Stimulated activated CD8-positive, alpha-beta memory T cell treated with anti-CD3 and anti-CD28 coated beads, Interleukin-4, amount 100 ng/mL, for 24 hours (primary cell): ENCODE measurements around the gene PRSS38.

Source experiments
- DNase-seq: peaks from one replicate; pipeline ENCODE4 v3.0.0-alpha.2; 2020; ENCODE audit warnings: low read depth

PRSS38 gene

GRCh38 chr1:227885135-227885647, 69.7 kb downstream of the PRSS38 start:
- no peak for DNase-seq

- no peak for DNase-seq
Measured at GRCh38 chr1:227885648-227886502, 70.4 kb downstream of the PRSS38 start.

DNA sequence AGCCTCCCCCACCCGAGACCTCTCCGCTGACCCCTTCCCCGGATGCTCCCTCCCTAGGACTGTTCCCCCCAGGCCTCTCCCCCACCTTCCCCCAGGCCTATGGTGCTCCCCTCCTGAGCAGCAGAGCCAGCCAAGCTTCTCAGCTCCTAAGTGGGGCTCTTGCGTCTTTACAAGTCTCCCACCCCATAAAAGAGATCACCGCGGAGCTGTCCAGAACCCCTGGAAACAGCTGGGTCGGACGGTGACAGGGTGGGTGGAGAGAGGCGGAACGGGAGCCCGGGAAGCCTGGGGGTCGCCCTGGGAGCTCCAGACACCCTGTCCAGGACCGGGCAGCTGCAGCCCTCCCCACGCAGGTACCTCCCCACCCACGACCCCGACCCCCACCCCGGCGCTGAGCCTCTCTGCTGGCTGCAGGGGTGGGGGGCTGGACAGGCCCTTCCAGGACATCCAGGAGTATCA, 71.1 kb downstream of the PRSS38 start:
- DNase-seq = no peak

GRCh38 chr1:227886993-227887696, 71.7 kb downstream of the PRSS38 start:
- no peak for DNase-seq

- DNase-seq = no peak
Measured at GRCh38 chr1:227887697-227888403, 72.4 kb downstream of the PRSS38 start.

GRCh38 chr1:227888404-227889046, 73.0 kb downstream of the PRSS38 start:
- DNase-seq = no peak

GRCh38 chr1:227889047-227889862, 73.8 kb downstream of the PRSS38 start:
- no peak for DNase-seq

DNA sequence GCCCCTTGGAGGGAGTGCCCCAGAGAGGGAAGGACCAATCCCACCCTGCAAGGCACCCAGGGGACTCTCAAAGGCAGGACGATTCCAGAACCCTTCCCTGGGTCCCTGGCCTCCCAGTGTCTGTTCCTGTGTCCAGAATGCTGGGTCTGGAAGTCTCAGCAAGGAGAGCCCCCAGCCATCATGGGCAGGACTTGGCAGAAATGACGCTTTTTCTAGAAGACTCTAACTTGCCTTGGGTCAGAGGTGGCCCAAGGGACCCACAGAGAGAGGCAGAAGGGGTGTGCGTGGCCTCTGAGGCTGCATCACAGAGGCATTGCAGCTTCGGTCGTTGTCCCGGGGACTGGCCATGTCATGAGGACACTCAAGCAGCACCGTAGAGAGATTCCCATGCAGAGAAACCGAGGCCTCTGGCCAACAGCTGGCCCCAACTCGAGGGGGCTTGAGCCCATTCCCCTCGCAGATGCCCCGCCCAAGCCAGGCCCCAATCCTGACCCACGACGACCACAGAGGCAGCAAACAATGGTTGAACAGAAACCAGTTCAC, 74.5 kb downstream of the PRSS38 start:
- DNase-seq = no peak

DNA sequence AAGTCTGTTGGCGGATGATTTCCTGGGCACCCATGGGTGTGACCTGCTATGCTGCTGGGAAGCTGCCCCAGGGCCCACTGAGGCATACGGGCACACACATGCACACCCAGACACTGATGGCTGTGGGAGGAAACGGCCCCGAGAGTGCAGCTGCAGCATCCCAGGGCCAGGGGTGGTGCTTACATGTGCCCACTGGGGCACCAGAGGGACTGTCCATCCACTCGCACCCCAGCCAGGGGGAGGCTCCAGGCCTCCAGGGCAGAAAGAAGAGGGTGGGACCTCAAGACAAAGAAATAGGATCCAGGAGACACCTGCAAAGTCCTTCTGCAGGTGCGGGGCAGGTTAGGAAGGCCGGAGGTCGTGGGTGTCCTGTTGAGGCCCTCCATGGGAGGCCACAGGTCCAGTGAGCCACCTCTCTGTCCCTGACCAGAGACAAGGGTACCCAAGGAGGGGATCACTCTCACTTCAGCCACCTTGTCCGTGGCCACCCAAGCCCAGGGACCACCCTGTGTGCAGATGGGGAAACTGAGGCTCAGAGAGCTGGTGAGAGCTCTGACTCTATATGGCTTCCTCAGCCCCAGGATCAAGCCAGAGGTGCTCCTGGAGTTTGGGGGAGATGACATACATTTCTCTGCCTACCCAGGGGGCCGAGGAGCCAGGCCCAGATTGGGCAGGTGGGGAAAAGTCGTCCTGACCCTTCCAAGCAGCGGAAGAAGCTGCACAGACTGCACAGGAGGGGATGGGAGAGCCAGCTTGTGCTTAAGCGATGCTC, 75.2 kb downstream of the PRSS38 start:
- no peak for DNase-seq

DNA sequence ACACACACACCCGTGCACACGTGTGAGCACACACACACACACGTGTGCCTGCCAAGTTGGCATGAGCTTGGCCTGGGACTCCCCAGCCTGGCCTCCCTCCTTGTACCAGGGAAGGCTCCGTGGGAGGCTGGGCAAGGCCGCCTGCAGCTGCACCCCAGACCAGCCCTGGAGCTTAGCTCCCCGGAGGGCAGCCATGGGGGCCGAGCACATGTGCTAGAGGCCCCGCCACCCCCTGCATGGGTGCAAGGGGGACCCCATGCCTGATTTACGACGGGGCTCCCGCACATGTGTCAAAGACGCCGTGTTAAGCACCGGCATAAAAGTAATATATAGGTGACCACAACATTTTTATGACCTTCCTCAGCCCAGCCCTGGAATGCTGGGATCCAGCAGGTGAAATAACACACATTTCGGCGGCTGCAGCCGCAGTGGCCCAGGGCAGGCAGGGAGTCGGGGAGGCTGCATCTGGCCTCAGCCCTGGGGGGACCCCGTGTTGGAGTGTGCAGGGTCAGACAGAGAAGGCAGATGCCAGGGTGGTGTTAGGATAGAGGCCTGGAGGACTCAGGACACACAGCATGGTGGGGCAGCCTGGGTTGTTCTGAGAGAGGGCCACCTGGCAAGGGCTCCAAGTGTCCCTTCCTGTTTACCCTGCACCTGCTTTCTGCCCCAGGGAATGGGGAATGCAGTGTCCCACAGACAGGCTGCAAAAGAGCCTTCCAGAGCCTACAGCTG, 75.9 kb downstream of the PRSS38 start:
- no peak for DNase-seq

GRCh38 chr1:227891955-227892488, 76.5 kb downstream of the PRSS38 start:
- no peak for DNase-seq

- no peak for DNase-seq
Measured at GRCh38 chr1:227892489-227893299, 77.2 kb downstream of the PRSS38 start.

DNA sequence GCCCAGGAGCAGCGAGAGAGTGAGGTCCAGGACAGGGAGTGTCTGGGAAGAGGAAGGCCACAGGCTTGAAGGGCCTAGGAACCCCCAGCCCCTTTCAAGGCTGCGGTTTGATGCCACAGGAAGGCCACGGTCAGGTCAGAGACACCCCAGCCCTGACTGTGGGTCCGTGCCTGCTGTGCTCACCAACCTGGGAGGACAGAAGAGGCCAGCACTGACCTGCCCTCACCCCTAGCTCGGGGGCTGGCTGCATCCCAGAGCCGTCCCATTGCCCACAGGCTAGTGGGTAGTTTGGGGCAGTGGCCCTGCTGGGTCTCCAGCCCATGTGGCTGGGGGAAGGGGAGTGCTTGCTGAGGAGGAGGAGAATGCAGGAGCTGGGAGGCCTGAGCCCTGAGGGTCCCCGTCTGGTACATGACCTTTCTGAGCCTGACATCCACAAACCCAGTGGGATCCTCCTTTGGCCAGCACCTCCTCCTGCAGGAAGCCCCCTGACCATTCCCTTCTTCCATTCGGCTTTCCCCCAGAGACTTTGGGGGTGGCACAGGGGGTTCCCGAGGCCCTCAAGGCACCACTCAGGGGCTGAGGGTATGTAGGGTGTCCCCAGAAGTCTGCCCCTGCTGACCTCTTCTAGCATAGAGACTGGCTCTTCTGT, 77.9 kb downstream of the PRSS38 start:
- DNase-seq = no peak

- no peak for DNase-seq
Measured at GRCh38 chr1:227893949-227894721, 78.7 kb downstream of the PRSS38 start.

DNA sequence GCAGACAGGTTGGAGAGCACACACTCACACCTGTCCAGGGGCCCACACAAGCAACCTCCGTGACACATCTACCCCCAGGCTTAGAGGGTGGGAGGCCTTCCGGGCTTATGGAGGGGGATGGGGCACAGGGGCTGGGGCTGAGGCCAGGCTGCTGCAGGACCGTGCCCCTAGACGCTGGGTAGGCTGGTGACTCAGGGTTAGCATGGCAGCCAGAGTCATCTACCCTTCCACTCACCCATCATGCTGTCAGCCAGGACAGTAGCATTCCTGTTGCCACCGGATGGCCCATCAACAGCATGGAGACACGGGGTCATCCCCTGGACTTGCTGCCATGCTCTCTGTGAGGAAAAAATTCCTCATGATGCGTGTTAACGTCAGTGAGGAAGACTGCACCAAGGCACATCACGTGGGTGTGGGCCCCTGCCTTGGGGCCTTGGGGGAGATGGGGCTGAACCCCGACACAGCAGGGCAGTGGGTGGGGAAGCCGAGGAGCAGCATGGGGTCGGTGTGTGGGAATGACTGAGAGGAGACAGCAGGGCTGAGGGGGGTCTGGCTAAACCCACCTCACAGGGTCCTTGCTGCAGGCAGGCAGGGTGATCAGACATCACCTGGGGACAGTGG, 79.5 kb downstream of the PRSS38 start:
- no peak for DNase-seq
